Small intestine (tissue), 7 donors: ENCODE results near the gene MBTPS1. TPM values are rescaled to one million over a fixed set of nuclear protein-coding genes. Genes with fewer than 3 reads are reported as not detected.

ENCODE experiments used
- DNase-seq, 2 donors: peaks; one replicate each; pipeline versions ENCODE4 v3.0.0 to v3.0.0-alpha.2; 2013
- FAIRE-seq: peaks from 2 replicates; lab custom pipeline; 2012; peaks lifted over from hg19 to GRCh38; lab: Jason Lieb, UNC
- H3K27ac ChIP-seq, 3 donors: one replicate each; pipeline ENCODE4 v1.5.1; 2013; ENCODE audit warnings: low read length in 2 of 3, mild to moderate bottlenecking in 2 of 3, control low read depth in 1 of 3, inconsistent platforms in 1 of 3, low read depth in 1 of 3, moderate library complexity in 1 of 3
- H3K27me3 ChIP-seq, 3 donors: one replicate each; pipeline ENCODE4 v1.6.1; 2013; ENCODE audit warnings: low read length in 3 of 3, inconsistent platforms in 1 of 3; ENCODE audit not compliant: control insufficient read depth in 3 of 3, insufficient read depth in 3 of 3
- H3K36me3 ChIP-seq, 3 donors: one replicate each; pipeline ENCODE4 v1.6.1; 2013; ENCODE audit warnings: low read length in 3 of 3, inconsistent platforms in 1 of 3, low read depth in 1 of 3, mild to moderate bottlenecking in 1 of 3, moderate library complexity in 1 of 3; ENCODE audit not compliant: control insufficient read depth in 3 of 3, insufficient read depth in 2 of 3
- H3K4me1 ChIP-seq, 3 donors: one replicate each; pipeline ENCODE4 v1.6.1; 2013; ENCODE audit warnings: low read length in 2 of 3, inconsistent platforms in 1 of 3, low read depth in 1 of 3, mild to moderate bottlenecking in 1 of 3, moderate library complexity in 1 of 3; ENCODE audit not compliant: control insufficient read depth in 3 of 3, insufficient read depth in 2 of 3
- H3K4me3 ChIP-seq, 3 donors: one replicate each; pipeline ENCODE4 v1.5.1; 2013; ENCODE audit warnings: low read length in 3 of 3, control low read depth in 1 of 3, inconsistent platforms in 1 of 3, low read depth in 1 of 3, mild to moderate bottlenecking in 1 of 3, moderate library complexity in 1 of 3
- H3K9me3 ChIP-seq, 2 donors: one replicate each; pipeline ENCODE4 v1.6.1; 2013; ENCODE audit warnings: low read depth in 1 of 2, low read length in 1 of 2; ENCODE audit not compliant: control insufficient read depth in 2 of 2, insufficient read depth in 1 of 2
- WGBS, 3 donors: extraction: QIAGEN DNeasy Blood & Tissue Kit; methylation state at CpG; one replicate each; pipeline ENCODE4 v1.1.7; 2013; 5-methylcytosine and 5-hydroxymethylcytosine counted together
- polyA plus RNA-seq, 4 donors: library from polyadenylated mRNA; stranded (reverse) in 3 of 4; unstranded in 1 of 4; fragments of 200-250 nt in 3 of 4; fragments of 120-200 nt in 1 of 4; gene quantifications; one replicate each; pipeline versions ENCODE4 v1.2.1 to v1.2.3, GENCODE V29; 2013
- donor health status: healthy with polysubstance abuse.
- donor health status: control.
- donor health status: control.
- donor health status: Bipolar disorder and iron deficiency.
- donor health status: healthy.

MBTPS1 gene
- polyA plus RNA-seq, 4 donors, result 24.0 to 69.0 (median 35.7) TPM

- Histone ChIP-seq H3K9me3 (no peaks in the 10 kb centered on the region), H3K36me3 (peaks cover 0 to 27% (median 2%) of the 10 kb centered on the region in 3 donors), H3K27ac (no peak overlapping the region), H3K27me3 (peaks cover 0 to 26% (median 0%) of the 10 kb centered on the region in 3 donors), H3K4me1 (no peaks in the 10 kb centered on the region), H3K4me3 (no peak overlapping the region)
- 82 to 90% (median 84%) methylated on average over 6 of the region's 6 CpGs for WGBS, 3 donors
- no peak for FAIRE-seq
- DNase-seq, result no peak
These were observed 69.5 kb downstream of the MBTPS1 start for GRCh38 chr16:84047206-84047605.

GRCh38 chr16:84045818-84046470 is 70.8 kb downstream of the MBTPS1 start:
- H3K27me3 ChIP-seq, result peaks cover 0 to 26% (median 0%) of the 10 kb centered on the region in 3 donors
- 88 to 92% (median 92%) methylated on average over 19 of the region's 19 CpGs for WGBS, 3 donors

GRCh38 chr16:84045001-84045817 is 71.5 kb downstream of the MBTPS1 start:
- DNase-seq, result no peak
- Histone ChIP-seq H3K36me3 (peaks cover 0 to 20% (median 0%) of the 10 kb centered on the region in 3 donors), H3K4me1 (no peaks in the 10 kb centered on the region), H3K9me3 (no peaks in the 10 kb centered on the region), H3K27ac (no peak overlapping the region), H3K4me3 (no peak overlapping the region), H3K27me3 (peaks cover 0 to 27% (median 0%) of the 10 kb centered on the region in 3 donors)
- no peak for FAIRE-seq
- 67 to 78% (median 78%) methylated on average over 35 to 36 of the region's 36 CpGs for WGBS, 3 donors

More at GRCh38 chr16:84045818-84046470, 70.8 kb downstream of the MBTPS1 start:
- FAIRE-seq (no peak), DNase-seq (no peak)
- Histone ChIP-seq H3K9me3 (no peaks in the 10 kb centered on the region), H3K4me3 (no peak overlapping the region), H3K27ac (no peak overlapping the region), H3K36me3 (peaks cover 0 to 24% (median 0%) of the 10 kb centered on the region in 3 donors), H3K4me1 (no peaks in the 10 kb centered on the region)

- 33 to 46% (median 34%) methylated on average over 5 of the region's 5 CpGs for WGBS, 3 donors
- H3K27me3 ChIP-seq, result peaks cover 0 to 31% (median 0%) of the 10 kb centered on the region in 3 donors
- H3K4me3 ChIP-seq, result no peak overlapping the region
- peaks cover 0 to 9% (median 0%) of the 10 kb centered on the region in 3 donors for H3K36me3 ChIP-seq
- FAIRE-seq (no peak), DNase-seq (peak; percentile 30 to 36)
- H3K9me3 ChIP-seq, result no peaks in the 10 kb centered on the region
- H3K27ac ChIP-seq, result no peak overlapping the region
- no peaks in the 10 kb centered on the region for H3K4me1 ChIP-seq
These were observed 72.6 kb downstream of the MBTPS1 start for GRCh38 chr16:84044118-84044488.

GRCh38 chr16:84043486-84044117 is 73.1 kb downstream of the MBTPS1 start:
- no peak for FAIRE-seq

GRCh38 chr16:84042879-84043485 is 73.8 kb downstream of the MBTPS1 start:
- DNase-seq, result peak; percentile 23 to 35
- H3K4me1 ChIP-seq, result no peaks in the 10 kb centered on the region
- no peak overlapping the region for H3K27ac ChIP-seq
- 12 to 52% (median 29%) methylated on average over 22 of the region's 22 CpGs for WGBS, 3 donors
- no peaks in the 10 kb centered on the region for H3K9me3 ChIP-seq
- H3K27me3 ChIP-seq, result peaks cover 0 to 31% (median 0%) of the 10 kb centered on the region in 3 donors
- no peak for FAIRE-seq
- peaks cover 0 to 5% (median 0%) of the 10 kb centered on the region in 3 donors for H3K36me3 ChIP-seq
- H3K4me3 ChIP-seq, result no peak overlapping the region

More at GRCh38 chr16:84043486-84044117, 73.1 kb downstream of the MBTPS1 start:
- H3K27ac ChIP-seq, result no peak overlapping the region
- peaks cover 0 to 5% (median 0%) of the 10 kb centered on the region in 3 donors for H3K36me3 ChIP-seq
- WGBS, 3 donors, result 15 to 41% (median 34%) methylated on average over 18 of the region's 18 CpGs
- peaks cover 0 to 31% (median 0%) of the 10 kb centered on the region in 3 donors for H3K27me3 ChIP-seq
- H3K4me1 ChIP-seq, result no peaks in the 10 kb centered on the region
- no peaks in the 10 kb centered on the region for H3K9me3 ChIP-seq
- no peak for DNase-seq
- H3K4me3 ChIP-seq, result no peak overlapping the region

GRCh38 chr16:84042308-84042878 is 74.3 kb downstream of the MBTPS1 start, which contains the start of gene SLC38A8:
TSS of gene SLC38A8 (minus strand) at chr16:84042795. CDS start at chr16:84042157, 638 bp downstream.
- Histone ChIP-seq H3K36me3 (no peaks in the 10 kb centered on the region), H3K9me3 (no peaks in the 10 kb centered on the region), H3K4me1 (no peaks in the 10 kb centered on the region), H3K27me3 (peaks cover 0 to 31% (median 0%) of the 10 kb centered on the region in 3 donors), H3K27ac (no peak within 1 kb of the TSS), H3K4me3 (no peak within 1 kb of the TSS)
- 48 to 57% (median 54%) methylated on average over 9 of the region's 9 CpGs for WGBS, 3 donors
- FAIRE-seq, result no peak
- DNase-seq, result no peak
